ENCODE measurements around the gene GRHL1.

Gene GRHL1

DNA sequence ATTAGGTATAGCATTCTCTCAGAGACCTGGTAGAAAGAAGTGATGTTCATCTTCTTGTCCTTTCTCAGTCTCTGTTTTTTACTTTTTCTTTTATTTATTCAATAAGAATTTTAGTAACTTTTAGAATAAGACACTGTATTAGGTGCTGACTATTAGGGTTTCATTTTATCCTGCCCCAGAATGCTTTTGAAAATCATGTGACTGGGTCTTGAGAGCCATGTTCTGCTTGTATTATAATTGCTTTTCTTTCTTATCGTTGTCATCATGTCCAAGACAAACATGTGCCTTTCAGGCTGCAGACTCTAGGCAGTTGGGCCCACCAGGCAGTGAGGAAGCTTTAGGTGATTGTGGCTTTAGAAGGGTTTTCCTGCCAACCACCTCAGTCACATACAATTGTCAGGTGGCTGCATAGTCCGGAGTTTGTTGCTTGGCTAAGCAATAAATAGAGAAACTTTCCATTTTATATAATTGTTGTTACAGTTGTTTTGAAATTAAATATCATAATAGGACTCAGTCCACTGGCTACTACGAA lies 15.1 kb downstream of the GRHL1 start:
- H3K27me3 ChIP-seq (ENCODE audit: control insufficient read depth, insufficient read depth, low read length), result no peaks in the 10 kb centered on the region
- H3K4me3 ChIP-seq (ENCODE audit: low read length), result no peak overlapping the region
- no peaks in the 10 kb centered on the region for H3K36me3 ChIP-seq (ENCODE audit: control insufficient read depth, insufficient read depth, low read length)
- H3K9ac ChIP-seq (ENCODE audit: low read length), result no peak overlapping the region
- peaks cover 10% of the 10 kb centered on the region for H3K4me1 ChIP-seq (ENCODE audit: control insufficient read depth, insufficient read depth, low read length)
- H3K9me3 ChIP-seq (ENCODE audit: control insufficient read depth, low read length), result no peaks in the 10 kb centered on the region

DNA sequence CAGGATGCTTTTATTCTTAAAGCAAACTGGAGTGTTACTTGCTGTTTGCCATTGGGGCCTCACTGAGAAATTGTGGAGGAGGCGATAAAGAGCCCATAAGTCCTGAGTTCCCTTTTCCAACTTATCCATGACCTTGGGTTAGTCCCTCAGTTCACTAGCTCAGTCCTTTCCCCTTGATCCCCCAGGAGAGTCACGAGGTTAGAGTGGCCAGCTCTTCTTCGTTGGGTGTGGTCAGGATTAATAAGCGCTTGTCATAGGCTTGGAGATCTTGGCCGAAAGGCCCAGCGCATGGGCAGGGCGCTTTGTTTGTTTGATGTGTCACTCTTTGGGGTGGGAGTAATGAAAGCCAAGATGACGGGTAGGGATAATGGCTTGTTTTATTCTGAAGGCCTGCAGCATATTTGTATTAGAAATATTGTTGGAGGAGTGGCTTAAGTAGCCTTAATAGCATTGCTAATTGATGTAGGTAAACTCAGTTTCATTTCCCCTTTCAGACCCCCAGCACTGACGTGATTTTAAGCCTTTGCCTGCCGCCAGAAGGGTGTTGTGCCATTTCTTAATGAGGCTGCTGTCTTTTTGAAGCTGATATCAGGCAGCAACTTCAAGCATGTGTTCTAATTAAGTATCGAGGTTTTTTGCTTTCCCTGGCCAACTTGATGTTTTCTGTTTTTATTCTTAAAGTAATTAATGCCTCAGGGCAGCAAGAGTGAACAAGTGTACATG lies 15.7 kb downstream of the GRHL1 start:
- H3K4me3 ChIP-seq (ENCODE audit: low read length), result no peak overlapping the region
- no peaks in the 10 kb centered on the region for H3K9me3 ChIP-seq (ENCODE audit: control insufficient read depth, low read length)
- no peak overlapping the region for H3K9ac ChIP-seq (ENCODE audit: low read length)
- H3K4me1 ChIP-seq (ENCODE audit: control insufficient read depth, insufficient read depth, low read length), result peaks cover 12% of the 10 kb centered on the region
- H3K36me3 ChIP-seq (ENCODE audit: control insufficient read depth, insufficient read depth, low read length), result no peaks in the 10 kb centered on the region
- H3K27me3 ChIP-seq (ENCODE audit: control insufficient read depth, insufficient read depth, low read length), result no peaks in the 10 kb centered on the region

DNA sequence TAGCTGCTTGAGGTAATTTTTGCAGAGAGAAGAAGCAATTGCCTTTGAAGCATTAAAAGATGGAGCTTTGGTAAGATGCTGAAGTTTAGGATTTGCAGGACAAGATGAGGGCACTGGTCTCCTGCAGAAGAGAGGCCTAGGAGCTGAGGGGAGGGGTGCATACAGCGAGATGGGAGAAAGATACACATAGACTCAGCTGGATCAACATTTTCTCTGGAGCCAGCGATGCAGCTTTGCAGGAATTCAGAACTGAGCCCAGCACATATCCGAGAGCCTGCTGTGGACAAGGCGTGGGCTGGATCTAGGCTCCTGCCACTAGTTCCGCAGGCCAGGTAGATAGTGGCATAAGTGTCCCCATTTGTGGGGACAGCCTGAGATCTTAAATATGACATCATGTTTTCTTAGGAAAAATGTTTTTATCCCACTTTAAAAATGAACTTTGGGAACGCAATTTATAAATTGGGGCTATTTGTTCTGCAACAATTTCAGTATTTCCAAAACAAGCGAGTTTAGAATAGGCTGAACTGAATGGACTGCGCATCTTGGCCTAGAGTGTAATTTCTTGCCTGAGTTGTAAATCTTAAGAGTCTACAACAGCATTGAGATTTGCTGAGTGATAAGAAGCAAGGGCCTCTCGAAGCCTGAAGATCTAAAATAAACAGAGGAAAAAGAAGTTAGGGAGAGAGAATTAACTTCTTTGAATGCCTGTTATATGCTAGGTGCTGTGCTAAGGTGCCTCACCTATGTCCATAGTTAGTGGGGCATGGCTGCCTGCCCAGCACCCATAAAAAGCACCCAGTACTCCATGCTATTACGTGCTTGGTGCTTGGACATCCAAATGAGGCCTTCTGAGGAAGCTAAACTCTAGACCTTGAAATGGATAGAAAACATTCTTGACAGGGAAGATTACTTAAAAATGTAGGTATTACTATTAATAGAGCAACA lies 17.3 kb downstream of the GRHL1 start:
- Histone ChIP-seq H3K27me3 (ENCODE audit: control insufficient read depth, insufficient read depth, low read length) (no peaks in the 10 kb centered on the region), H3K36me3 (ENCODE audit: control insufficient read depth, insufficient read depth, low read length) (no peaks in the 10 kb centered on the region), H3K9ac (ENCODE audit: low read length) (no peak overlapping the region), H3K4me3 (ENCODE audit: low read length) (no peak overlapping the region), H3K9me3 (ENCODE audit: control insufficient read depth, low read length) (no peaks in the 10 kb centered on the region), H3K4me1 (ENCODE audit: control insufficient read depth, insufficient read depth, low read length) (peaks cover 23% of the 10 kb centered on the region)

DNA sequence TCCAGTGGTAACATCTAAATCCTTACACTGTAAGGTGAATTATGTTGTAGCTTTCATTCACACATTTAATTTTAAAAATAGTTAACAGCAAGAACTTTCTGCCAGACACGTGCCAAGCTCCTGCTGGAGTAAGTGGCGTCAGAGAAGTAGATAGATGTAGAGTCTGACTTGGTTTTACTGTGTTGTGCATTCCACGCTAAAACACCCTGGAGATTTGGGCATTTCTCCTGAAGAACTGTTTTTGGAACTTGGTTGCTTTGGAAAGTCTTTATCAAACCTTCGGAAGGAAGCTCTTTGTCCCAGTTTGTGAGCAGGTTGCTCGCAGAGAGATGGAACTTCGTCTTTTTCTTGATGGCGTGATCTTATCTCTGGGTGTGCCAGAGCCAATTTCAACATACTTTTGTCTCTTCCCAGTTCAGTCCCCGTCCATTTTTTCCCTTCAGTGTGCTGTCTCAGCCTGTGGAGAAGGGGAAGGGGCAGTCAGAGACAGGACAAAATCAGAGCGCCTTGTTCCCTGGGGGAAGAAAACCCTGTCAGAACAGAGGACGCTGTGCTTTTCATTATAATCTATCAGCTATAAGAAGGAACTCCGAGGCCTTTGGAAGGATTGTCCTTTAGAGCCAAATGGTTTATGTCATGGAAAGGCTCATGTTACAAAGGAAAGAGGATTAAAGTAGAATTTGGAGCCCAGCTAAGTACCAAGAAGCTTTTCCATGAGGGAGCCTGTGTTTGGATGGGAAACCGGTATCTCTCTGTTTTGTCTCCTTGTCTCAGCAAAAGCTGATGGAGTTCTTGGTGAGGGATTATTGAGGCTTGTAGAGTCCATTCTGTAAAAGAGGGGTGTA lies 18.9 kb downstream of the GRHL1 start:
- H3K4me1 ChIP-seq (ENCODE audit: control insufficient read depth, insufficient read depth, low read length), result peaks cover 30% of the 10 kb centered on the region
- no peak overlapping the region for H3K9ac ChIP-seq (ENCODE audit: low read length)
- no peaks in the 10 kb centered on the region for H3K27me3 ChIP-seq (ENCODE audit: control insufficient read depth, insufficient read depth, low read length)
- H3K9me3 ChIP-seq (ENCODE audit: control insufficient read depth, low read length), result no peaks in the 10 kb centered on the region
- no peak overlapping the region for H3K4me3 ChIP-seq (ENCODE audit: low read length)
- no peaks in the 10 kb centered on the region for H3K36me3 ChIP-seq (ENCODE audit: control insufficient read depth, insufficient read depth, low read length)

DNA sequence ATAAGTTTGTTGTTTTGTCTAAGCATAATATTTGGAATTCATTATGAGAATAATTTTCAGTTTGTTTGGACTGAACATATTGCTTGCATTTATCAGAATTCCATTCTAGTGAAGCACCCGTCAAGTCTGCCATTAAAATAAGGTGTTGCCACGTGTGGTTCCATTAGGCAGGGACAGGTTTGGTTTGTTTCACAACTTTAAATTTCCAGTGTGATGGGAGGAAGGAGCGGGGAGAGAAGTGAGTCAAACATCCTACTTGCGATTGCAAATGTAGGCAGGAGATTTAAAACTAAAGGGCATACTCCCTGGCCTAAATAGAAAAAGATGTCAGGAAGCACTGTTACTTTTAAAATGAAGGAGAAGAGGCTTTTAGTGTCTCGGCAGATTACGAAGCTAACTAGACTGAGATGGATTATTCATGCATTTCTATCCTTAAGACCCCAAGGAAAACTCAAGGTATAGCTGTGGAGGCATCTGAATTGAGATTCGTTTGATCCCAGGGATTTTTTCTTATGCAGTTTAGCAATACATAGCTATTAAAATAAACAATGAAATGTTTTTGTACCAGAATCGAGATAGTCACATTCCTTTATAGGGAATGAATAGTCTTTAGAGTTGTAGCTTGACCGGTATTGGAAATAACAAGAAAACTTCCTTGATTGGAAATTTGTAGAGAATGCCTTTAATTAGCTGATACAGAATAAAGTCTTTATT lies 19.8 kb downstream of the GRHL1 start:
- no peaks in the 10 kb centered on the region for H3K27me3 ChIP-seq (ENCODE audit: control insufficient read depth, insufficient read depth, low read length)
- H3K36me3 ChIP-seq (ENCODE audit: control insufficient read depth, insufficient read depth, low read length), result no peaks in the 10 kb centered on the region
- H3K4me1 ChIP-seq (ENCODE audit: control insufficient read depth, insufficient read depth, low read length), result peaks cover 35% of the 10 kb centered on the region
- H3K4me3 ChIP-seq (ENCODE audit: low read length), result no peak overlapping the region
- no peak overlapping the region for H3K9ac ChIP-seq (ENCODE audit: low read length)
- no peaks in the 10 kb centered on the region for H3K9me3 ChIP-seq (ENCODE audit: control insufficient read depth, low read length)

DNA sequence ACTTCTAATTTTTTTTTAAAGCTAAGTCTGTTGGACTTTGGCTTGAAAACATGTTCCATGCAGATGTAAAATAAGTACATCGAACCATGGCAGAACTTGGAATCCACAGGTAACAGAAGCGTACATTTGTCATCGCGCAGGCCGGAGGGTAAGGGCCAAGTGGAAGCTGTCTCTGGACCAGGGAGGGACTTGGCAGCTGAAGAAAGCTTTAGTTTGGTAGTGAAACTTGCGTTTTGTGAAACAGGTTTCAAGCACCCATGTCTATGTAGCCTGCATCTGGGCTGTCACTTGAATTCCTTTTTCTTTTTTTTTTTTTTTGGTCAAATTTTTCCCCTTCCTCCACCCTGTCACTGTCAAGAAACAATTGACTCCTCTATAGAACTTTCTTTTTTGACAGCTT lies 20.4 kb downstream of the GRHL1 start:
- Histone ChIP-seq H3K4me1 (ENCODE audit: control insufficient read depth, insufficient read depth, low read length) (peaks cover 34% of the 10 kb centered on the region), H3K9me3 (ENCODE audit: control insufficient read depth, low read length) (no peaks in the 10 kb centered on the region), H3K4me3 (ENCODE audit: low read length) (no peak overlapping the region), H3K36me3 (ENCODE audit: control insufficient read depth, insufficient read depth, low read length) (no peaks in the 10 kb centered on the region), H3K9ac (ENCODE audit: low read length) (no peak overlapping the region), H3K27me3 (ENCODE audit: control insufficient read depth, insufficient read depth, low read length) (no peaks in the 10 kb centered on the region)

DNA sequence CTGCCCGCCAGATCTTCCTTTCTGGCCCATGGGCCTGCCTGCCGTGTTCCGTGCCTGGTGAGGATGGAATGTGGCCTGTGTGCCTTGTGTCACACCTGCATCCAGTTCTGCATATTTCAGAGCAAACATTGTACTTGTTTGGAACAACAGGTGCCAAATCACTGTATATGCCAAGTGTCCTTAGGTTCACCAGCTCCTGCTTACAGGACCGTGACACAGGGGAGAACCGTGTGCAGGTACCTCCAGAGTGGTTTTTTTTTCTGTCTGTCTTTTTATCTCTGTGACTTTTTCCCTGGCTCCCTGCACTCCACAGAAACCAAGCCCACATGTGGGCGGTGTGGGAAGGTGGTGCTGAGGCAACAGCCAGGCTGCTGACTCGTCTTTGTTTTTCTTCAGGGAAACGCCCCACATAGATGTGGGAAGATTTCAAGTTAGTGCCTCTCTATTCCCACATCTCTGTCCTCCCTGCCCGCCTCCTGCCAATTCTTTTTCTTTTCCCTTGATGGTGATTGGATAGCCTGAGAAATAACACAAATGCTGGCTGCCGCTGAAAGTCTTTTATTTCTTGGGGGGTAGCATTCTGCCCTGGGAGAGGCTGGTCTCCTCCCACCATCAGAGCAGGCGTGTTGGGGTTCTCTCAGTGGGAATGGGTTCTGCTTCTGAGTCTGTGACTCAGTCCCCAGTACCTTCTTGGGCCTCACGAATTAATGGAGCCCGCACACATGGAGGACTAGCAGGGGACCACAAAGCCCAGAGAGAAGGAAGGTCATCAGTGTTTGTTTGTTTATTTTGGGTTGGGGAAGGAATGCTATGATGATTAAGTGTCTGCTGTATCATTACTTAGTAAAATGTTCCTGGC lies 21.4 kb downstream of the GRHL1 start:
- no peak overlapping the region for H3K4me3 ChIP-seq (ENCODE audit: low read length)
- peaks cover 27% of the 10 kb centered on the region for H3K4me1 ChIP-seq (ENCODE audit: control insufficient read depth, insufficient read depth, low read length)
- H3K27me3 ChIP-seq (ENCODE audit: control insufficient read depth, insufficient read depth, low read length), result no peaks in the 10 kb centered on the region
- no peak overlapping the region for H3K9ac ChIP-seq (ENCODE audit: low read length)
- no peaks in the 10 kb centered on the region for H3K36me3 ChIP-seq (ENCODE audit: control insufficient read depth, insufficient read depth, low read length)
- H3K9me3 ChIP-seq (ENCODE audit: control insufficient read depth, low read length), result no peaks in the 10 kb centered on the region

DNA sequence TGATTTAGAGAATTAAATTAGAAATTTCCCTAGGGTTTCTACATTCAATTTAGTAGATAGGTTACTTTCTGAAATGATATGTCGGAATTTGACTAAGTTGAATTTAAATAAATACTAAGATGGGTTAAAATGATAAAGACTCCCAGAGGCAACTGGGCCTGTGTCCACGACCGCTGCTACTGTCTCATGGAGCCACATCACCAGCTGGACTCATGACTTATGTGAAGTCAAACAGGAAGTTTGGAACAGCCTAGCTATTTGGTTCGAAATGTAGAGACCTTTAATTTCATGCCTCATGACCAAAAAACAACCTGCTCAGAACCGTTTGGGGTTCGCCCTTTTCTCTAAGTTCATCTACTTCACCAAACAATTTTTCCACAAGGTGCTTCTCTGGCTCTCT lies 22.2 kb downstream of the GRHL1 start:
- Histone ChIP-seq H3K4me1 (ENCODE audit: control insufficient read depth, insufficient read depth, low read length) (peaks cover 27% of the 10 kb centered on the region), H3K36me3 (ENCODE audit: control insufficient read depth, insufficient read depth, low read length) (no peaks in the 10 kb centered on the region), H3K4me3 (ENCODE audit: low read length) (no peak overlapping the region), H3K9ac (ENCODE audit: low read length) (no peak overlapping the region), H3K27me3 (ENCODE audit: control insufficient read depth, insufficient read depth, low read length) (no peaks in the 10 kb centered on the region), H3K9me3 (ENCODE audit: control insufficient read depth, low read length) (no peaks in the 10 kb centered on the region)

DNA sequence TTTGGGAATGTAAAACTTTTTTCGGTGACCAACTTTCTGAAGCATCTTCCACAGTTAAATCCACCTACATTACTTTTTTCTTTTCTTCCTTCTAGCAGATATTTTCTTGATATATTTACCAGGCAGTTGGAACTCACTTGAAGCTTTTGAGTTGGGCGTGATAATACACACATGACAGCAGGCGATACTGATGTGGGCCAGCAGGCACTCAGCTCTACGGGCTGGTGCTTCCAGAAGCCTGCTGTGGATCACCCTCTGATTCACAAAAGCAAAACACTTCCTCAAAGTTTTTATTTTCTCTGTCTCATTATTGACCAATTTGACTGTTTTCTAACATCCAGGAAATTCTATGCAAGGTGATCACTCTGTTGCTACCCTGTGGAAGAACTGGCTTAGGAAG lies 22.9 kb downstream of the GRHL1 start:
- H3K9me3 ChIP-seq (ENCODE audit: control insufficient read depth, low read length), result no peaks in the 10 kb centered on the region
- no peaks in the 10 kb centered on the region for H3K27me3 ChIP-seq (ENCODE audit: control insufficient read depth, insufficient read depth, low read length)
- no peak overlapping the region for H3K9ac ChIP-seq (ENCODE audit: low read length)
- H3K4me3 ChIP-seq (ENCODE audit: low read length), result no peak overlapping the region
- peaks cover 27% of the 10 kb centered on the region for H3K4me1 ChIP-seq (ENCODE audit: control insufficient read depth, insufficient read depth, low read length)
- no peaks in the 10 kb centered on the region for H3K36me3 ChIP-seq (ENCODE audit: control insufficient read depth, insufficient read depth, low read length)

DNA sequence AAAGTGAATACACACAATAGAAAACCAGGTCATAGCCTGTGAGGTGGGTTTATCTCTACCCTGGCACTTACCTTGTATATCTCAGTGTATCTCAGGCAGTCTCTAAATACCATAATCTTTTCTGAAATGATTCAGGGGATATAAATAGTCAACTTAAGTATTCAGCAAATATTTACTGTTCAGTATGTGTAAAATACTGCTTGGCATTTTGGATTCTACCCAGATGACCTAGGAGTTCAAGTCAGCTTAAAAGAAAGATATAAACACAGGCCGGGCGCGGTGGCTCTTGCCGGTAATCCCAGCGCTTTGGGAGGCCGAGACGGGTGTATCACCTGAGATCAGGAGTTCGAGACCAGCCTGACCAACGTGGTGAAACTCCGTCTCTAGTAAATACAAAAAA lies 23.8 kb downstream of the GRHL1 start:
- Histone ChIP-seq H3K4me3 (ENCODE audit: low read length) (no peak overlapping the region), H3K9me3 (ENCODE audit: control insufficient read depth, low read length) (no peaks in the 10 kb centered on the region), H3K27me3 (ENCODE audit: control insufficient read depth, insufficient read depth, low read length) (no peaks in the 10 kb centered on the region), H3K9ac (ENCODE audit: low read length) (no peak overlapping the region), H3K36me3 (ENCODE audit: control insufficient read depth, insufficient read depth, low read length) (no peaks in the 10 kb centered on the region), H3K4me1 (ENCODE audit: control insufficient read depth, insufficient read depth, low read length) (peaks cover 27% of the 10 kb centered on the region)
